Measurements from ENCODE around the gene BIN2.

The BIN2 gene

GRCh38 chr12:51323966-51324895, at the start of gene BIN2:
Gene BIN2, minus strand, starts transcription at chr12:51324174. Its CDS starts 72 bp downstream, at chr12:51324102.
- no peak for DNase-seq

GRCh38 chr12:51373187-51373586, 49.2 kb upstream of the BIN2 start:
- no peak for DNase-seq

GRCh38 chr12:51372021-51372420, 48.0 kb upstream of the BIN2 start:
- DNase-seq, result no peak

- no peak for DNase-seq
Observed at GRCh38 chr12:51371295-51371953, 47.5 kb upstream of the BIN2 start.

- no peak for DNase-seq
Observed at GRCh38 chr12:51370667-51371066, 46.7 kb upstream of the BIN2 start.

GRCh38 chr12:51369581-51369980, 45.6 kb upstream of the BIN2 start:
- DNase-seq, result no peak

GRCh38 chr12:51368640-51369517, 44.9 kb upstream of the BIN2 start:
- no peak for DNase-seq

GRCh38 chr12:51365276-51365675, 41.3 kb upstream of the BIN2 start:
- no peak for DNase-seq

GRCh38 chr12:51364001-51364400, 40.0 kb upstream of the BIN2 start:
- no peak for DNase-seq

- no peak for DNase-seq
Observed at GRCh38 chr12:51362747-51363342, 38.9 kb upstream of the BIN2 start.

- DNase-seq, result no peak
Observed at GRCh38 chr12:51362307-51362706, 38.3 kb upstream of the BIN2 start.

GRCh38 chr12:51361161-51362016, 37.4 kb upstream of the BIN2 start:
- DNase-seq, result no peak

- no peak for DNase-seq
Observed at GRCh38 chr12:51360315-51360714, 36.3 kb upstream of the BIN2 start.

GRCh38 chr12:51359851-51360250, 35.9 kb upstream of the BIN2 start:
- no peak for DNase-seq

- DNase-seq, result no peak
Observed at GRCh38 chr12:51358496-51358895, 34.5 kb upstream of the BIN2 start.

GRCh38 chr12:51357374-51358047, 33.5 kb upstream of the BIN2 start:
- DNase-seq, result no peak

- peak; percentile 31 for DNase-seq
Observed at GRCh38 chr12:51351913-51352532, 28.0 kb upstream of the BIN2 start.

GRCh38 chr12:51349026-51349425, 25.1 kb upstream of the BIN2 start:
- no peak for DNase-seq

- DNase-seq, result no peak
Observed at GRCh38 chr12:51348116-51348515, 24.1 kb upstream of the BIN2 start.

GRCh38 chr12:51346581-51346980, 22.6 kb upstream of the BIN2 start, which contains the start of gene CELA1:
Gene CELA1, minus strand, starts transcription at chr12:51346679. Its CDS starts 41 bp downstream, at chr12:51346638.
- DNase-seq, result no peak

- DNase-seq, result no peak
Observed at GRCh38 chr12:51345681-51346080, 21.7 kb upstream of the BIN2 start.
